ENCODE data around the gene SLIT2. TPM values are rescaled to one million over a fixed set of nuclear protein-coding genes. Genes with fewer than 3 reads are reported as not detected.

Gene SLIT2
- total RNA-seq, 3 donors from 2014 or later (not counting 1 experiment from before 2014, with no cell fraction given) = not detected

DNA sequence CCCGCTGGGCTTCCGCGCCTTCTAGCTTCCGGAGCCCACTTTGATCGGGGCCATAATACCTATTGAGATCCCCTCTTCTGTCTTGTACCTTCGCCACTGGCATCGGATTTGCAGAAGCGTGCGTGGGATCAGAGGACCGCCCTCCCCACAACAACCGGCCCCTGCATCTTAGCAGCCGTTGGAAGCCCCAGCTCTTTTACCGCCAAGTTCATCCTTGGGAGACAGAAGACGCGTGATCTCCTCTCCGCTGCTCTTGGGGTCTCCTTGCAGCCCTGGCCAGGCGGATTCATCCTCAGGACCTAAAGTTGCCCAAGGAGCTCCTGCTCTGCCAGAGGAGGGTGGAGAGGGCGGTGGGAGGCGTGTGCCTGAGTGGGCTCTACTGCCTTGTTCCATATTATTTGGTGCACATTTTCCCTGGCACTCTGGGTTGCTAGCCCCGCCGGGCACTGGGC lies 1.6 kb downstream of the SLIT2 start:
- Histone ChIP-seq H3K4me1 (ENCODE audit: control insufficient read depth, insufficient read depth, low read length) (peaks cover 8% of the 10 kb centered on the region), H3K27ac (ENCODE audit: low read length) (no peak overlapping the region), H3K9me3 (ENCODE audit: control insufficient read depth, insufficient read depth, low read length) (no peaks in the 10 kb centered on the region), H3K27me3 (ENCODE audit: control insufficient read depth, insufficient read depth, low read length) (peaks cover 28% of the 10 kb centered on the region), H3K36me3 (ENCODE audit: control insufficient read depth, insufficient read depth, low read length) (no peaks in the 10 kb centered on the region), H3K4me3 (ENCODE audit: low read length) (no peak overlapping the region)
- Mint-ChIP-seq H3K4me3 (no peak overlapping the region), H3K27ac (no peak overlapping the region), H3K9me3 (peaks cover 2 to 6% of the 10 kb centered on the region in 2 donors), H3K27me3 (ENCODE audit: low read depth in 2 of 2) (peaks cover 20 to 37% of the 10 kb centered on the region in 2 donors), H3K36me3 (peaks cover 8% of the 10 kb centered on the region), H3K4me1 (no peaks in the 10 kb centered on the region)
- intact Hi-C loops (cut with micrococcal nuclease) = no loop called here
- no peak for DNase-seq
- WGBS (ENCODE audit: insufficient coverage) = 8% methylated on average over 21 of the region's 21 CpGs
- ATAC-seq = no peak
- TF ChIP-seq, protein P1, sequence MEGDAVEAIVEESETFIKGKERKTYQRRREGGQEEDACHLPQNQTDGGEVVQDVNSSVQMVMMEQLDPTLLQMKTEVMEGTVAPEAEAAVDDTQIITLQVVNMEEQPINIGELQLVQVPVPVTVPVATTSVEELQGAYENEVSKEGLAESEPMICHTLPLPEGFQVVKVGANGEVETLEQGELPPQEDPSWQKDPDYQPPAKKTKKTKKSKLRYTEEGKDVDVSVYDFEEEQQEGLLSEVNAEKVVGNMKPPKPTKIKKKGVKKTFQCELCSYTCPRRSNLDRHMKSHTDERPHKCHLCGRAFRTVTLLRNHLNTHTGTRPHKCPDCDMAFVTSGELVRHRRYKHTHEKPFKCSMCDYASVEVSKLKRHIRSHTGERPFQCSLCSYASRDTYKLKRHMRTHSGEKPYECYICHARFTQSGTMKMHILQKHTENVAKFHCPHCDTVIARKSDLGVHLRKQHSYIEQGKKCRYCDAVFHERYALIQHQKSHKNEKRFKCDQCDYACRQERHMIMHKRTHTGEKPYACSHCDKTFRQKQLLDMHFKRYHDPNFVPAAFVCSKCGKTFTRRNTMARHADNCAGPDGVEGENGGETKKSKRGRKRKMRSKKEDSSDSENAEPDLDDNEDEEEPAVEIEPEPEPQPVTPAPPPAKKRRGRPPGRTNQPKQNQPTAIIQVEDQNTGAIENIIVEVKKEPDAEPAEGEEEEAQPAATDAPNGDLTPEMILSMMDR (IDR thresholded peaks at IDR 0.05) = no peak

DNA sequence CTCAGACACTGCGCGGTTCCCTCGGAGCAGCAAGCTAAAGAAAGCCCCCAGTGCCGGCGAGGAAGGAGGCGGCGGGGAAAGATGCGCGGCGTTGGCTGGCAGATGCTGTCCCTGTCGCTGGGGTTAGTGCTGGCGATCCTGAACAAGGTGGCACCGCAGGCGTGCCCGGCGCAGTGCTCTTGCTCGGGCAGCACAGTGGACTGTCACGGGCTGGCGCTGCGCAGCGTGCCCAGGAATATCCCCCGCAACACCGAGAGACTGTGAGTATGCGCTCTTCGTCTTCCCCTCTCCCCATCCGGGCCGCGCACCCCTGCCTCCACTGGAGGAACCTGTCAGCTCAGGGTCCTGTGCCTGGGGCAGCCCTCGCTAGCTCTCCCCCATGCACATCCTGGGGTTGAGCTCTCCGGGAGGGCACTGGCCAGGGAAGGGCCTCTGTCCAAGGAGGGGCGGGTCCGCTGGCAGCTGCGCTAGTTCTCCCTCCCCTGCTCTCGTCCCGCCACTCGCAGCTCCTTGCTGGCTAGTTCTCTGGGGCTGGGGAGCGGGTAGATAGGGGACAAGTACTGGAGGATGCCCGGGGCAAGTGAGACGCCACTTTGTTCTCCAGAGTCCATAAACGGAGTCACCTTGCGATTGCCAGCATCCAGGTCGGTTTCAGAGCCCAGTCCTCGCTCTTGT lies 2.2 kb downstream of the SLIT2 start:
- H3K4me3 ChIP-seq (ENCODE audit: low read length) = no peak overlapping the region
- peaks cover 8% of the 10 kb centered on the region for H3K4me1 ChIP-seq (ENCODE audit: control insufficient read depth, insufficient read depth, low read length)
- Mint-ChIP-seq H3K9me3 (peaks cover 2 to 6% of the 10 kb centered on the region in 2 donors), H3K27me3 (ENCODE audit: low read depth in 2 of 2) (peaks cover 20 to 37% of the 10 kb centered on the region in 2 donors), H3K27ac (no peak overlapping the region), H3K4me1 (no peaks in the 10 kb centered on the region), H3K36me3 (peaks cover 8% of the 10 kb centered on the region), H3K4me3 (no peak overlapping the region)
- ATAC-seq (no peak), DNase-seq (no peak)
- H3K27me3 ChIP-seq (ENCODE audit: control insufficient read depth, insufficient read depth, low read length) = peaks cover 28% of the 10 kb centered on the region
- 8% methylated on average over 43 of the region's 43 CpGs for WGBS (ENCODE audit: insufficient coverage)
- TF ChIP-seq, protein P1 (IDR thresholded peaks at IDR 0.05) = no peak
- no peak overlapping the region for H3K27ac ChIP-seq (ENCODE audit: low read length)
- H3K9me3 ChIP-seq (ENCODE audit: control insufficient read depth, insufficient read depth, low read length) = no peaks in the 10 kb centered on the region
- no peaks in the 10 kb centered on the region for H3K36me3 ChIP-seq (ENCODE audit: control insufficient read depth, insufficient read depth, low read length)
- intact Hi-C loops (cut with micrococcal nuclease) = no loop called here

GRCh38 chr4:20254511-20255250 lies 3.0 kb downstream of the SLIT2 start:
- Histone ChIP-seq H3K4me1 (ENCODE audit: control insufficient read depth, insufficient read depth, low read length) (peaks cover 8% of the 10 kb centered on the region), H3K9me3 (ENCODE audit: control insufficient read depth, insufficient read depth, low read length) (no peaks in the 10 kb centered on the region), H3K4me3 (ENCODE audit: low read length) (no peak overlapping the region), H3K27ac (ENCODE audit: low read length) (no peak overlapping the region), H3K36me3 (ENCODE audit: control insufficient read depth, insufficient read depth, low read length) (no peaks in the 10 kb centered on the region), H3K27me3 (ENCODE audit: control insufficient read depth, insufficient read depth, low read length) (peaks cover 28% of the 10 kb centered on the region)
- TF ChIP-seq, protein P1 (IDR thresholded peaks at IDR 0.05) = no peak
- Mint-ChIP-seq H3K27ac (no peak overlapping the region), H3K4me1 (no peaks in the 10 kb centered on the region), H3K4me3 (no peak overlapping the region), H3K27me3 (ENCODE audit: low read depth in 2 of 2) (peaks cover 20 to 37% of the 10 kb centered on the region in 2 donors), H3K36me3 (peaks cover 8% of the 10 kb centered on the region), H3K9me3 (peaks cover 2 to 6% of the 10 kb centered on the region in 2 donors)
- ATAC-seq = no peak
- DNase-seq = no peak
- 5% methylated on average over 72 of the region's 72 CpGs for WGBS (ENCODE audit: insufficient coverage)
- intact Hi-C loops (cut with micrococcal nuclease) = no loop called here

Data from natural killer cell (primary cell).